ENCODE data around the gene CDIPT.
A peak's percentile ranks its signal among the peaks of the same experiment; 100 is the strongest.
"Not testable (repeated sequence)": the region's sequence is repeated elsewhere in the genome, so short reads cannot be mapped to it uniquely, and the experiment has no call there.

Gene CDIPT

DNA sequence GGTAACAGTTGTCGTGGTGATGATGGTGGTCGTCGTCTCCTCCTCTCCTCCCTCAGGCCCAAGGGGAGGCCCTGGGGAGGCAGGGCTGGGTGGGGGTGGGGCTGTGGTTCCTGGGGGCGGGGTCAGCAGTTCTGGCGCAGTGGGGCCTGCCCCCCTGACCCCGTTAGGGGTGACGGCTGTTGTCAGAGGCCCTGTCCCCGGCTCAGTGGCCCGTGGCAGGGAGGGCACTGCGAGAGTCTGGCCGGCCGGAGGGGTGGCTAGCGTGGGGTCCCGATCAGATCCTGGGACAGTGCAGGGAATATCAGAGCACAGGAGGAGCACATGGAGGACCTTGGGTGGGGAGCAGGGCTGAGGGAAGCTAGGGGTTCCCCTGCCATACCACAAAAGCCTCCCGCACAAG is 33.8 kb upstream of the CDIPT start:
- DNase-seq, result no peak

DNA sequence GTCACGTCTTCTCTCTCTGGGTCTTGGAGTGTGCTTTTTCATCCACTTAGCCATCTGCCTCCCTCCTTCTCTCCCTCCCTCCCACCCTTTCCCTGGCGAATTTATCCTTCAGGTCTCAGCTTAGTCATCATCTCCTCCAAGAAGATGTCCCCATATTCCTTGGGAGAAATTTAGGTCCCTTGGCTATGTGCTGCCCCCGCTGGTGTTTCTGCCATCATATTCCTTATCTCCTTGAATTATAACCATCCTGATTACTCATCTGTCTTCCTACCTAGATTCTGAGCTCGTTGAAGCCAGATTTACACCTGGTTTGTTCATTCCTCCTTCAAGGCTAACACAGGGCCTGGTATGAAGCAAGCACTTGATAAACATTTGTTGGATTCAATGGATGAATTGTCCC is 31.3 kb upstream of the CDIPT start:
- no peak for DNase-seq

- no peak for DNase-seq
Observed at GRCh38 chr16:29893553-29893952, 30.5 kb upstream of the CDIPT start.

- no peak for DNase-seq
Observed at GRCh38 chr16:29892458-29892813, 29.4 kb upstream of the CDIPT start.

GRCh38 chr16:29891525-29892457 is 28.8 kb upstream of the CDIPT start:
- peak; percentile 68 for DNase-seq

DNA sequence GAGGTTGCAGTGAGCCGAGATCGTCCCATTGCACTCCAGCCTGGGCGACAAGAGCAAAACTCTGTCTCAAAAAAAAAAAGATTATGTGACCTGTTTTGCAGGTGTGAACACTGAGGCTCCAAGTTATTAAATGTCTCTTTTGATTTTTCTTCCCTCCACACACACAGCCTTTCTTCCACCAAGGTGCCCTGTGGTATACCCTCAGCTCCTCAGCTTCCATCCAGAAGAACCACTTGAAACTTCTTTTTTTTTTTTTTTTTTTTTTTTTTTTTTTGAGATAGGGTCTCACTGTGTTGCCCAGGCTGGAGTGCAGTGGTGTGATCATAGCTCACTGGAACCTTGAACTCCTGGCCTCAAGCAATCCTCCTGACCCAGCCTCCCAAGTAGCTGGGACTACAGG is 26.3 kb upstream of the CDIPT start:
- DNase-seq, result not testable (repeated sequence)

- no peak for DNase-seq
Observed at GRCh38 chr16:29883987-29884386, 21.0 kb upstream of the CDIPT start.

DNA sequence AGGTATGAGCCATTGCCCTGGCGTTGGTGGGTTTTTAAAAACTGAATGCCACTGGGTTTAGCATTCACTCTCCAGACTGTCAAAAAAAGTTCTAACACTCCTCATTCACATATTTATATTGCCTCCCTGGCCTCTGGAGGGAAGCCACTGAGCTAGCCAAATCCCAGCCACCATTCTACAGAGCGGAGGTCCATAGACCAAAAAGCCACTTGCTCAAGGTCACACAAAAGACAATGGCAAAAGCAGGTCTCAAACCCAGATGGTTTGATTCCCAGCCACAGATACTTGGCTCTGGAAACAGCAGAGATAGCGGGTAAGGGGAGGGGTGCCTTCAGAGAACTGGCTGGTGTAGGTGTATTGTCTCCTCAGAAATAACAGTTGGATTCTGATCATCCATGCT is 18.0 kb upstream of the CDIPT start:
- no peak for DNase-seq

DNA sequence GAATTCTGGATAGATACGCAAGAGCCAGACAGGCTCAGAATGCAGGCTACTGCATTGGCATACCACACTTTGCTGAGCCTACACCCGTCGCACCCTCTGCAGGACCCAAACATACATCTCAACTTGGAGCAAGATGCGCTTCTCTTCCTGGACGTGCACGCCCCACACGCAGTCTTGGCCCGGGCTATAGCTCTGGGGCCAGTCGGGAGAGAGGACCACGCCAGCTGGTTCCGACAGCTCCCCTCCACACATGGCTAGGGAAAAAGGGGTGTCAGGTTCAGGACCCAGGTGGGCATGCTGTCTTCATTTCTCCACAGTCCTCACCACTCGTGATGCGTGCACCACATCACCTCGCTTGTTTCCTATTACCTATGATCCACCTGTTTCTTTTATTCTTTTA is 15.1 kb upstream of the CDIPT start:
- no peak for DNase-seq

- DNase-seq, result peak; percentile 82 to 83
Observed at GRCh38 chr16:29877266-29877961, 14.4 kb upstream of the CDIPT start.

DNA sequence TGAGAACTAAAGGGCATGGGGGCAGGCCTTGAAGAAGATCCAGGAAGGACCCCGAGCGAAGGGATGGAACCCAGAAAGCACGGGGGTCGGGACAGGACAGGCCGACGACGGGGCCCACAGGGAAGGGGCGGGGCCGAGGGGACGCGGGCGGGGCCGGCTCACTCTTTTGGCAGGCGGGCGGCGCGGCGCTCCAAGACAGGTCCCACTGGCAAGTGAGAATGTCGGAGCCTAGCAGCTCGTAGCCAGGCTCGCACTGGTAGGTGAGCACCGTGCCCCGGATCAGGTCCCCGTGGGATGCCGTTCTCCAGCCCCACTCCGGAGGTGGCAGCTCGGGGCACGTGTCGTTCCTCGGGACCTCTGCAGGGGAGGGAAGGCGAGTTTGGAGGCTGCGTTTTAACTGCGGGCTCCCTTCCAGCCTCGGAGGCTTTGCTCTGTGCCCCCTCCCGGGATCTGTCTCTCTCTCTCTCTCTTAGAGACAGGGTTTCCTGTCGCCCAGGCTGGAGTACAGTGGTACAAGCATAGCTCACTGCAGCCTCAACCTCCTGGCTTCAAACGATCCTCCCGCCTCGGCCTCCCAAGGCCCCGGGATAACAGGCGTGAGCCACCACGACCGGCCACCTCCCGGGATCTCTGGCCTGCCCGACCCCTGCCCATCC is 13.7 kb upstream of the CDIPT start:
- DNase-seq, result no peak

DNA sequence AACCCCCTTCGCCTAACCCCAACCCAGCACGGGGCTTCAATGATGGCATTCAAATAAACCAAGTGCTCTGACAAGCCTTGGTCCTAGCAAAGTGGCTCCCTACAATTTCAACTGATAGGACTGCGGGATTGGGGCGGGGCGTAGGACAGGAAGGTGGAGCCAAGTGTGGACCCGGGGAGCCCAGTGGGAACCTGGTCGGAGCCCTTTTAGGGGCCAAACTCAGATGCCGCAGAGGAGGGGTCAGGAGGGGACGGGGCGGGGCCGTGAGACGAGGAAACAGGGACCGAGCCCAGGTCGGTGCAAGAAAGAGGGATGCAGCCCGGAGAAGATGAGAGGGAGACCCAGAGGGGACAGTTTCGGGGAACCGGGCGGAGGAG is 13.2 kb upstream of the CDIPT start:
- no peak for DNase-seq

GRCh38 chr16:29875206-29875605 is 12.2 kb upstream of the CDIPT start:
- no peak for DNase-seq

DNA sequence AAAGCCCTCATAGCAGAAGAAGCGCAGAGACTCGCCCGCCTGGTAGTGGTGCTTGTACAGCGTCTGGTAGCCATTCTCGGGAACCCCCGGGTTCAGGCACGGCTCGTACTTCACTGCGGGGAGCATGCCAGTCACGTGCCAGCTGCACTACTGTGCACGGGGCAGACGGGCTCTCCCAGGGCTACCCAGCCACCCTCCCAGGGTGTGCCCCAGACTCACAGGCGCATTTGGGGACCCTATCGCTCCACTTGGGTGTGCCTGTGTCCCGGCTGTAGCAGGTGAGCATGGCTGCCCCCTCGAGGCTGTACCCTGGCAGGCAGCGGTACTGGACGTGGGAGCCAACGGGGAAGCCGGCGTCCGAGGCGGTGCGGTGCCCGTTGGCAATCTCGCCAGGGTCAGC is 10.3 kb upstream of the CDIPT start:
- no peak for DNase-seq

DNA sequence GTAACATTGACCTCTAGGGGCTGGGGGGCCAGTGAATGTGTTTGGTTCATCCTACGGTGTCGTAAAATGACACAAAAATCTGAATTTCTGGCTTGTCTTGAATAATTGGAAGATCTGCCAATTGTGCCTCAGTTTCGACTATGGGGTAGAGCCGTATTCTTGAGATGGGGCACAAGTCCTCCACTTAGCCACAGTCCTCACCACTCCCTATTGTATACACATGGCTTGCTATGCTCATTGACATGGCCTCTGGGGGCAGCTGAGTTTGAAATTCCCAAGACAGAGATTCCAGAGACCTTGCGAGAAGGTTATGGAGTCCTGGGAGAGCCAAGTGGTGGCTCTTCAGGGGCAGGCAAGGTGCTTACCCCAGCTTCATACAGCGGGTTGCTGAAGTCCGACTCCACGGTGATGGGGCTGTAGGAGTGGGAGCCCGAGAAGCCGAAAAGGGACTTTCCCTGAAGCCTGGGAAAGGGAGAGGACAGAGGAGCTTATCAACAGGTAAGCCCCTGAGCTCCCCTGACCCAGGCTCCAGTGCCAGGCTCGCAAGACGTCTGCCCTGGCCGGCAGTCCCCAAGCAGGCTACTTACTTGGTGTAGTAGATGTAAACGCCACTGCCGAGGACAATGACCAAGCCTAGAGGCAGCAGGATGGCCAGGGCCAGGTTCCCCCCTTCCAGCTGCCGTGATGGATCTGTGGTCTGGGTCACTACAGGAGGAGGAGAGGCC is 9.0 kb upstream of the CDIPT start:
- no peak for DNase-seq

- DNase-seq, result not testable (repeated sequence)
Observed at GRCh38 chr16:29869067-29869466, 6.0 kb upstream of the CDIPT start.

- no peak for DNase-seq
Observed at GRCh38 chr16:29868396-29869009, 5.5 kb upstream of the CDIPT start.

- no peak for DNase-seq
Observed at GRCh38 chr16:29864205-29864604, 1.2 kb upstream of the CDIPT start.

- no peak for DNase-seq
Observed at GRCh38 chr16:29863669-29863984, 601 bp upstream of the CDIPT start.

DNA sequence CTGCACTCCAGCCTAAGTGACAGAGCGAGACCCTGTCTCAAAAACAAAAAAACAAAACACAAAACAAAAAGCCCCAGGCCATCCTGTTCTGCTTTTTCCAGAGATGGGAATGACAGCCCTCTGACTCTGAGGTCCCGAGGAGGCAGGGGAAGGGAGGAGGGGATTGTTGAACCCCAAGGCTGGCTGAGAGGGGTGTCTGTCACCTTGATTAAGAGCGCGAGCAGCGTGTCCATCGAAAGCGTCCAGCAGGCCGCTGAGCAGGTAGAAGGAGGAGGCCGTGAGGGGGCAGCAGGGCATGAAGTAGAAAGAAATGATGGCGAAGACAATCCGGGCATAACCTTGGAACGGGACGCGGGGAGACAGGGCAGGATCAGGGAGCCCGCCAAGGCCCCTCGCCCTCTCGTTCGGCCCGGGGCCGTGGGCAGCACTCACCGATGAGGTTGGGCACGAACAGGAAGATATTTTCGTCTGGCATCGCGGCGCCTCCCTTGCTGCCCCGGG is 593 bp downstream of the CDIPT start:
- peak in 1 of 2 donors; percentile 6 for DNase-seq

DNA sequence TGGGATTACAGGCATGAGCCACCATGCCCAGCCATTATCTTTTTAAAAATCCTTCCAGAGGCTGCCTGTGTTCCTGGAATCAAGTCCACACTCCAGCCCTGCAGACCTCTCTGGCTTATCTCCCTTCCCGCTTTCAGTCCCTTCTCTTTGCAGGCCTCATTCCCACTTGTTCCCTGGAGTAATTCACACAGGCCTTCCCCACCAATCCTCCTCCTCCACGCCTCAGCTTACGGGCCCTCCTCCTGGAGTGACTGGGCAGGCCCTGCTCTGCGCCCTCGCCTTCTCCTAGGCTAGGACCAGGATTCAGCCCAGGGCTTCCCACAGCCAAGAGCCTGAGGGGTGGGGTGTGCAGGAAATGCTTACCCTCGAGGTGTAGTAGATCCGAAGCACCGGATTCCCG is 2.8 kb downstream of the CDIPT start:
- DNase-seq, result no peak

DNA sequence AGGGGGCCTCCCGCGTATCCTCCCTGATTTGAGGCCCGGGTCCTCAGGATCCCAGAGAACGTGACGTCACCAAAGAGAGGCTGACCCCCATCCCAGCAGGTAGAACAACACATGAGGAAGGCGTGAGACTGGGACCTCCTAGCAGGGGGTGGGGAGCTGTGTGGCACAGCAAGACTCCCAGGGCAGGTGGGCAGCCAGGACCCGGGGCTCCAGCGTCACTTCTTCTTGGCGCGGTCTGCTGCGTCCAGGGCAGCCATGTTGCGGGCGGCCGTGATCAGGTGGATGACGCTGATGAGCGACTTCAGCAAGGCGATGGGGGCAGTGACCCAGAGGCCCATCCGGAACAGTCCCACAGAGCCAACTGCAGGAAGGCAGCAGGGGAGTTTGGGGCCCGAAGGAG is 4.1 kb downstream of the CDIPT start:
- no peak for DNase-seq

Data from inflammatory macrophage treated with lipopolysaccharide for 1 hour (primary cell).